Left forelimb (tissue), 1 donor: ENCODE data around the gene FAM83D.
"Not testable (repeated sequence)": the region's sequence is repeated elsewhere in the genome, so short reads cannot be mapped to it uniquely, and the experiment has no call there.

Experiments used
- DNase-seq: peaks from one replicate; pipeline ENCODE4 v3.0.0-alpha.2; 2018; ENCODE audit warnings: low spot score

The FAM83D gene

DNA sequence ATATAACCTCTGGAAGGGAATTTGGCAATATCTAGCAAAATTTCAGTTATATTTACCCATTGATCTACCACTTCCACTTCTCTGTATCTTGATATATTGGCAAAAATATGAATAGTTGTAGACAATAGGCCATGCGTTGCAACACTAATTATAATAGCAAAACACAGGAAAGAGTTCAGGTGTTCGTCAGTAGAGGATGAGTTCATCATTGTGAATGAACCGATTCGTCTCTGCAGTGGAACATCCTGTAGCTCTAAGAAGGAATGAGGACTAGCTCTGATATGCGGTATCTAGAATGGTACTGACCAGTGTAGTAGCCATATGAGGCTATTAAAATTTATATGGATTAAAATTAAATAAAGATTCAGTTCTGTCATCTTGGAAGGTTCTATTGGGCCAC is 8.3 kb downstream of the FAM83D start:
- DNase-seq, result no peak

DNA sequence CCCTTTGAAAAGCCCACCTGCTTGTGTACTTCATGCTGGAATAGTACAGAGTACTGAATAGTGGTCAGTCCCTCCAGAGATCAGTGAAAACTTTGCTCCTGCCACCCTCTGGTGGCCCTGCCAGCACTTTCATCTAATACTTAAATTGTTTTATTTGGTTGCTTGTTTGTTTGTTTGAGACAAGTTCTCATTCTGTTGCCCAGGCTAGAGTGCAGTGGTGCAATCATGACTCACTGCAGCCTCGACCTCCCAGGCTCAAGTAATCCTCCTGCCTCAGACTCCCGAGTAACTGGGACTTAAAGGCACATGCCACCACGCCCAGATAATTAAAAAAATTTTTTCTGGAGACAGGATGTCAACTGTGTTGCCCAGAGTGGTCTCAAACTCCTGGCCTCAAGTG is 9.1 kb downstream of the FAM83D start:
- no peak for DNase-seq

DNA sequence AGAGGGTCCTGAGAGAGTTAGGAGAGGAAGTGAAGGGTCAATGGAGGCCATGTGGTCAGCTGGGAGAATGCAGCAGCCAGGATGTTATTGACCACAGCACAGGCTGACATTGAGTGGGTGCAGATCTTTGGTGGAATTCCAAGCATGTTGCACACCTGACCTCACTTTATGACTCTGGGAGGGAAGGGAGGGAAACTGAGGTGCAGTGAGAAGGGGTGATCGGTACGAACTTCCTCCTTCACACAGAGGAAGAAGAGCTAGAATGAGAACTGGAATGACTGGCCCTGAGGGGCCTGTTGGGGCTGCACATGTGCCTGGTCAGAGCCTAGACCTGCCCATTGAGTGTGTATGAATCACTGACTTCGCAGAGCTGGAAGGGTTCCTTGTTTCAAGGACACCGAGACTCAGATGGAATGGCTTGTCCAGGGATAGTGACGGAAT is 9.8 kb downstream of the FAM83D start:
- no peak for DNase-seq

DNA sequence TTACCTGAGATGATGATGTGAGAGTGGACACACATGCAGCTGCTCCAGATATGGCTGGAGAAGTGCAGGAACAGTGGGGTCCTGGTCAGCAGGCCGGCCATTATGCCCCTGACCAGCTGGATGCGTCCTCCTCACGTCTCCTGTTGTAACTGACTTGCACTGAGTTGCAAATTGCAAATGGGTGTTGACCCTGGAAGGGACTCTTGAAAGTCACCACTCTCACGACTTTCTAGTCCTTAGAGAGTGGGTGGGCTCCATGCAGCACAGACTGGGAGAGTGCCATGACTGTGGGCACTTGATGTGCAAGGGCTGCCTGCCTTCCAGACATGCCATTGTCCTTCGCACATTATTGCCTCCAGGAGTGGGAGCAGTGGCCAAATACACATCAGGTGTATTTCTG is 10.8 kb downstream of the FAM83D start:
- no peak for DNase-seq

DNA sequence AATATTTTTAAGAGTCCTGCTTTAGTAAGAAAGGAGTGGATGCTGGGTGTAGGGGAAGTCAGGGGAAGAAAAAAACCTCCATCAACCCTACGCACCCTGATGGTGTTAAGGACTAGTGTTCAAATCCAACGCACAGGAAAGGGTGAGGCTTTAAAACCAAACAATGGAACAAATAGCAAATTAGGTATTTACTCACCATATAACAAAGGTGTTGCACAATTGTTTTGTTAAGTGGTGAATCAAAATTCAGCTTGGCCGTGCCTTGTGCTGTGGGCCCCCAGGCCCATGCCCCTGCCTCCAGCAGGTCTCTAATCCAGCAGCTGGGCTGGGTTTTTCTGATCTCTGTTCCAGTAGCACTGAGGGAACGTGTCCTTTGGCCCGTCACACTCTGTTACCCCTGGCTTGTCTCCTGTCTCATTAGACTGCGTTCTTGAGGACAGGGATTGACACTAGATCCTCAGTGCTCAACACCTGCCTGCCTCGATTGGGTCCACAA is 11.8 kb downstream of the FAM83D start:
- no peak for DNase-seq

DNA sequence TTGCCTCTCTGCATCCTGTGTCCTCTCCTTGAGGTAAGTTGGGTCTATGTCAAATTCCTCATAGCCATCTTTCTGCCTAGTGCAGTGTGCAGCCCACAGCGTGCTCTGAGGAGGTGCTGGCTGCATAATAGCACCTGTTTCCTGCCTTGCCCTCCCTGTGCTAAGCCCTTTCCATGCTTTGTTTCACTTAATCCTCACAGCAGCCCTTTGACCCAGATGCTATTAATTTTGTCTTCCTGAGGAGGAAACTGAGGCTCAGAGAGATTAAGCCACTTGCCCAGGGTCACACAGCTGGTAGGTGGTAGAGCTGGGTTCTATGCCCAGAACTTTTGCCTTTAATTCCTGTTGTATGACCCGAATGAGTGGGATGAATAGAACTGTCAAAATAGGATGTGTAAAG is 13.5 kb downstream of the FAM83D start:
- DNase-seq, result no peak

DNA sequence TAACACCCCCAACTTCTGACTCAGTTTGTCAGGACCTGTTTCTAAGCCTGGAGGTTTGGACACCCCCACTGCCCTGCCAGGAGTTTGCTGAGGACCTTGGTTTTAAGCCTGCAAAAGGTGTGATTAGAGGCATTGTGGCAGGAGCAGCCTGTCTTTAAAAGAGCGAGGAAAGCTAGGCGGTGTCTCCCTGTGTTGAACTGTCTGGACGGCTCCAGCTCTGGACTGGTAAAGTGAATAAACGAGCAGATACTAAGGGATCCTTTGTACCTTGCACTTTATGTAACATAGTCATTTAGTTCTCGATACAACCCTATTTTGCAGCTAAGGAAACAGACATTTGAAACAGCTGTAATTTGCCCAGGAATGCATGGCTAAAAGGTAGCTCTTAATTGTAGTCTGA is 14.4 kb downstream of the FAM83D start:
- no peak for DNase-seq

DNA sequence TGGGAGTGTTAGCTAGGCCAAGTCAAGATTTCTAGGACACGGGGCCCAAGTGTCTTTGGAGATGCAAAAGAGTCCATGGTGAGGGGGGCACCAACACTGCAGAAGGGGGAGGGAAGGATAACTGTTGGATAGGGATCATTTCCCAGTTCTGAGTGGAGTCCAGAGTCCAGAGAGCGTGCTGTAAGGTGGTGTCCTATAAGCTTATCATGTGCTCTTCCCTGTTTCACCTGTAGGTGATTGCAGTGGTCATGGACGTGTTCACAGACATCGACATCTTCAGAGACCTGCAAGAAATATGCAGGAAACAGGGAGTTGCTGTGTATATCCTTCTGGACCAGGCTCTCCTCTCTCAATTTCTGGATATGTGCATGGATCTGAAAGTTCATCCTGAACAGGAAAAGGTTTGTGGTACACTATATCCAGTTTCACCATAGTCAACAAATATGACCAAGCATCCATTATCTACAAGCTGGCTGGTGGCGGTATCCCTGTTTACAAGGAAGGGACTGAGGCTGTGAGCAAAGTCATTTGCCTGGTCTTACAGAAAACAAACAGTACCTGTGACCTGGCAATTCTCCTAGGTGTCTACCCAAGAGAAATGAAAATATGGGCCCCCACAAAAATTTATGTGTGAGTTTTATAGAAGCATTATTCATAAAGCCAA is 15.6 kb downstream of the FAM83D start:
- DNase-seq, result no peak

DNA sequence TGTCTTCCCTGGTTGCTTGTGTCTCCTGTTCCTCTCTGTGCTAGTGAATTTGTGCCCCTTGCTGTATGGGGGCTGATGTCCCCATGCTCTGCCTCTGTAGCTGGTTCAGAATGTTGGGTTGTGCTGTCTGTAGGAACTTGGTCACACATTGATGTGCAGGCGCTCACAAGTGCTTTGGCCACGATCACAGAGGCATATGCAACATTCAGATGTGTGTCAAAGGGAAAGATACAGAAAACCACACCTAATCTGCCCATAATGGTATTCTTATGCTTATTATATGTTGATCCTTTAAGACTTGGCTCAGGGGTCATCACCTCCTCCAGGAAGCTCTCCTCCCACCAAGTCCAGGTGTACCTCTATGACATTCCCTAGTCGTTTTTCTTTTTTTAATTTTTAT is 18.8 kb downstream of the FAM83D start:
- no peak for DNase-seq

DNA sequence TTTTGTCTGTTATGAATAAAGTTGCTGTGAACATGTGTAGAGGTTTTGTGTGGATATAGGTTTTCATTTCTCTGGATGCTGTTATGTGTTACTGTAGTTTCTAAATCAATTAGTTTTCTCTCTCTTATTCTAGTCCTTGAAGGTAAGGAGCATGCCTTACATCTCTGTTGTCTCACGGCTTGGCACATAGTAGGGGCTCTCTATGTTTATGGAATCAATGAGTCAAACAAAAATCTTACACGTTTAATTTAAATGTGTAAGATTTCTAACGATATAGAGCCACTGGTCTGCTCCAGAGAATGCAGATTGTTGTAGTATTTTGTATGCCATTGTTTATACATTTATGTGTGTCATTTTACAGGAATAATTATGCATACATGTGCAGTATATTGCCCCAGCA is 20.6 kb downstream of the FAM83D start:
- DNase-seq, result no peak

DNA sequence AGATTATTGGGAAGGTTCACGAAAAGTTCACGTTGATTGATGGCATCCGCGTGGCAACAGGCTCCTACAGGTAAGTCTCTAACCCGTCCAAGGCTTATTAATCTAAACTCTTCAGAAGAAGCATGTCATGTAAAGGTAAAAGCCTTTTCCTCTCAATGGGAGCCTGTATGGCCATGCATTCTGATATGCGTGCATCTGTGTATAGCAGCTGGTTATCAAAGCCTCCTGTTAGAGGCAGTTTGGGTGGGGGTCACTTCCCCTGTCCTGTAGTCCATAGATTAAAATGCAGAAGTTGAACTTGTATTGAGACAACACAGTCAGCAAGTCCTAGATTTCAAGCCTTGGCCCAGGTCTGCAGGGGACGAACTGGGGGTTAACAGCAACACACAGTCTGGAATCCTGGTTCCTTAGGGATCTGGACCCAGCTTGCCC is 21.7 kb downstream of the FAM83D start:
- no peak for DNase-seq

DNA sequence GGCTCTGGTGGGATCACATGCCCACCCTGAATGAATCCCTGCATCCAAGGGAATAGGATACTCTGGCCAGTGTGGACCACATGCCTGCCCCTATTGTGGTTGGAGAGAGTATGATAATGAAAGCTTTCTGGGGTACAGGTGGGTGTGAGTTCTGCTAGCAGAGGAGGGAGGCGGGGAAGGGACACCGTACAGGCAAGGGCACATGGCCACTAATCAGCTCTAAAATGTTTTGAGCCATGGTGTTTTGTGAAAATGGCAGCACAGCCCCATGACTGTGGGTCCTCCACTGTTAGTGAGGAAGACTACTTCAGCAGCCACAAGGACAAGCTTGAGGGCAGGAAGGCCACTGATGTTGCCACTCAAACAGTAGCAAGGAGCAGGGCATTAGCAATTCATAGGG is 24.0 kb downstream of the FAM83D start:
- no peak for DNase-seq

DNA sequence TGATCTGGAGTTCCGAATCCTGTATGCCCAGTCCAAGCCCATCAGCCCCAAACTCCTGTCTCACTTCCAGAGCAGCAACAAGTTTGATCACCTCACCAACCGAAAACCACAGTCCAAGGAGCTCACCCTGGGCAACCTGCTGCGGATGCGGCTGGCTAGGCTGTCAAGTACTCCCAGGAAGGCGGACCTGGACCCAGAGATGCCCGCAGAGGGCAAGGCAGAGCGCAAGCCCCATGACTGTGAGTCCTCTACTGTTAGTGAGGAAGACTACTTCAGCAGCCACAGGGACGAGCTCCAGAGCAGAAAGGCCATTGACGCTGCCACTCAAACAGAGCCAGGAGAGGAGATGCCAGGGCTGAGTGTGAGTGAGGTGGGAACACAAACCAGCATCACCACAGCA is 25.4 kb downstream of the FAM83D start:
- DNase-seq, result no peak

DNA sequence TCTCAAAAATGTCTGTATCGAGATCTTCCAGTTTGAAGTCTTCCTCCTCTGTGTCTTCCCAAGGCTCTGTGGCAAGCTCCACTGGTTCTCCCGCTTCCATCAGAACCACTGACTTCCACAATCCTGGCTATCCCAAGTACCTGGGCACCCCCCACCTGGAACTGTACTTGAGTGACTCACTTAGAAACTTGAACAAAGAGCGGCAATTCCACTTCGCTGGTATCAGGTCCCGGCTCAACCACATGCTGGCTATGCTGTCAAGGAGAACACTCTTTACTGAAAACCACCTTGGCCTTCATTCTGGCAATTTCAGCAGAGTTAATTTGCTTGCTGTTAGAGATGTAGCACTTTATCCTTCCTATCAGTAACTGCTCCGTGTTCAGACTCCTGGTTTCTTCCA is 25.9 kb downstream of the FAM83D start:
- no peak for DNase-seq

DNA sequence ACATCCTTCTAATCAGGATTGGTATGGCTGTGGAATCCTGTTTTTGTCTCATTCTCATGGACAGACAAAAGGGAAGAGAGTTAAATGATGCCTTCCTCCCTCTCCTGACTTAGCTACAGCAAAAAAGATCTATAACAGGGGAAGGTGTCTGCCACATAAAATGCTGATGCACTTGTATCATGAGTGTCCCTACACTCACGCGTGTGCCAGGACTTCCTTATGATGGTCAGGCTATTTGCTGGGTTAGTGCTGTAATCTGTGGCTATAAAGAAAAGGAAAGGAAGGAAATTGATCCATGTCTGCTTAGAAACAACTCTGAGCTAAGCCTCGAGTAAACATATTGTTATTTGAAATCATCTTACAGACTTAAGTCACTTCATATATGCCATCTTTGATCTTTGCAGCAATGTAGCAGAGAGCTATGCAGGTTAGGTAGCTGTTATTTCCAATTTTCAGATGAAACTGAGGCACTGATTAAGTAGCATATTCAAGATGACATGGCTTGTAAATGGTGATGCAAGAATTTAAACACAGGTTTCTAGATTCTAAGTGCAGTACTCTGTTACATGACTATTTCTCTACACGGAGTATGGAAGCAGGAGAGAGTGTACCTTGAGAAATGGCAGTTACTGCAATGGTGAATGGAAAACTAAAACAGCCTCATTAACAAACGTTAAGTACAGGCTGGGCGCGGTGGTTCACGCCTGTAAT is 27.6 kb downstream of the FAM83D start:
- no peak for DNase-seq

DNA sequence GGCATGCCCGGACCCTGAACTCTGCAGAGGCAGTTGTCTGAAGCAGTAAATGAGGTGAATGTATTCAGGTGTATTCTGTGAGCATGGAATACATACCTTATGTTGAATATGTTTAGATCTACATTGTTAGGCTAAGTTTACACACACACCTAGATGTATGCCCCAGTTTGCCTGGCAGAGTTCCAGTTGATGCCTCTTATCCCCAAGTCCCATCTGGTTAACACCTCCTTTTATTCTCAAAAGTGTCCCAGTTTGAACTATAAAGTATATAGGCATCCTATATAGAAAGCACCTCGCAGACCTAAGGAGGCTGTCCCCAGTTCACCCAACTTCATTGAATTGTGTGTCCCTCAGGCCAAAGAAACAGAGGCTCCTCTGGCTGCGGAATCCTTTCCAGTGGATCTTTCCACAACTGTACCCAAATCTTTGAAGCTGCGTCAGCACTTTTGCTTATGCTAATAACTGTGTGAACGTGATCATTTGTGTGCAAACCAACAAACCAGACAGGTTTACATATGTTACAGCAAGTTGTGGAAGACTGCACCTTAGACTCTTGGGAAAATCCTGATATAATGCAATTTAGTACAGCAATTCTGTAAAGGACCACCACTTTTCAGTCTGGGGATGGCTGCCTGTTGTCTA is 31.1 kb downstream of the FAM83D start:
- no peak for DNase-seq

DNA sequence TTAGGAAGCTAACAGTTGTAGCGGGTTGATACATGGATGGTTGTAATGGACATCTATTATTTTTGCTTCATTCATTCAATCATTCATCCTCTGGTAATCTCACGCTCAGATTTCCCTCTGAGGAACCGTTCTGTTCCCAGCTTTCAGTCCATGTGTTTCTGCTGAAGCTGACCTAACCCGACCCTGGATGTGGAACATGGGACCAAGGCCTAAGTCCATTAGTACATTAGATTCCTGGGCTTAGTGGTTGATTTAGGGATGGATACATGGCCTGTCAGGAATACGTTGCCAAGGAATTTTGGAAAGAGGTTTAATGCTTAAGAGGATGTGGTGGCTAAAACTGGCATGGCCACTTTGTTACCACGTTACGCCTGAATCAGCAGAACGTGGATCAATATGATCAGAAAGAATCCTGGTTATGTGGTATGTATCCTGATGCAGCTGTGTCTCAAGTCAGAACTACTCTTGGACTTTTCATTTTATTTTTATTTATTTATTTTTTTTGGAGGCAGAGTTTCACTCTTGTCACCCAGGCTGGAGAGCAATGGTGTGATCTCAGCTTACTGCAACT is 31.8 kb downstream of the FAM83D start:
- no peak for DNase-seq

DNA sequence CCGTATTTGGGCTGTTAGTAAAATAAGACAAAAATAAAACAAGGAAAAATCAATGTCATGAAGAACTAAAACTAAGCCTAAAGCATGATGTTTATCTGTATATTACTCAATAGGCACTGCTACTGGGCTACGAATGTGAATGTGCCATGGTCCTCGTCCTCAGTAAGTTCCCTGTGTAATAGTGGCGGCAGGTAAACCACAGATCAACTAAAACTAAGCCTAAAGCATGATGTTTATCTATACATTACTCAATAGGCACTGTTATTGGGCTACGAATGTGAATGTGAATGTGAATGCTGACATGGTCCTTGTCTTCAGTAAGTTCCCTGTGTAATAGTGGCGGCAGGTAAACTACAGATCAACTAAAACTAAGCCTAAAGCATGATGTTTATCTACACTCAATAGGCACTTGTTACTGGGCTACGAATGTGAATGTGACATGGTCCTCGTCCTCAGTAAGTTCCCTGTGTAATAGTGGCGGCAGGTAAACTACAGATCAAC is 34.0 kb downstream of the FAM83D start:
- DNase-seq, result not testable (repeated sequence)

DNA sequence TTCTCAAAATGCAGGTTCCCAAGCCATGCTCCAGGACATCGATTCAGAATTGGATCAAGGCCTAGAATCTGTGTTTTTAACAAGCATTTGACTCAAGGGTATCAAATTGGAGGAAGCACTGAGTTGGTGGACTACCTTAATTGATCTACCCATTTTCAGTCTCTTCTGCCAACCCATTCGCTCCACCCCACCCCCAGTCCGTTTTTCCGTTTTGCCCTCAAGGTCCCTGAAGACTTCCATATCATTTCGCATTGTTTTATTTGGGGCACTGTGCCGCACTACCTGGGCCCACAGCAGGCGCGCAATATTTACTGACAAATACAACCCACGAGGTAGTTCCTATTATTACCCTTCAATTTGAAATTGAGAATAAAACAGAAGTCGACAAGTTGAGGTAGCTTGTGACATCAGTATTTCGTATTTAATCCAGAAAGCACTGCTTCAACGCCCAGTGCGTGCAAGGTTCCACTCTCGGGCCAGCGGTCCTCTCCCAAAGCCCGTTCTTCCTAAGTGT is 35.4 kb downstream of the FAM83D start:
- DNase-seq, result no peak

DNA sequence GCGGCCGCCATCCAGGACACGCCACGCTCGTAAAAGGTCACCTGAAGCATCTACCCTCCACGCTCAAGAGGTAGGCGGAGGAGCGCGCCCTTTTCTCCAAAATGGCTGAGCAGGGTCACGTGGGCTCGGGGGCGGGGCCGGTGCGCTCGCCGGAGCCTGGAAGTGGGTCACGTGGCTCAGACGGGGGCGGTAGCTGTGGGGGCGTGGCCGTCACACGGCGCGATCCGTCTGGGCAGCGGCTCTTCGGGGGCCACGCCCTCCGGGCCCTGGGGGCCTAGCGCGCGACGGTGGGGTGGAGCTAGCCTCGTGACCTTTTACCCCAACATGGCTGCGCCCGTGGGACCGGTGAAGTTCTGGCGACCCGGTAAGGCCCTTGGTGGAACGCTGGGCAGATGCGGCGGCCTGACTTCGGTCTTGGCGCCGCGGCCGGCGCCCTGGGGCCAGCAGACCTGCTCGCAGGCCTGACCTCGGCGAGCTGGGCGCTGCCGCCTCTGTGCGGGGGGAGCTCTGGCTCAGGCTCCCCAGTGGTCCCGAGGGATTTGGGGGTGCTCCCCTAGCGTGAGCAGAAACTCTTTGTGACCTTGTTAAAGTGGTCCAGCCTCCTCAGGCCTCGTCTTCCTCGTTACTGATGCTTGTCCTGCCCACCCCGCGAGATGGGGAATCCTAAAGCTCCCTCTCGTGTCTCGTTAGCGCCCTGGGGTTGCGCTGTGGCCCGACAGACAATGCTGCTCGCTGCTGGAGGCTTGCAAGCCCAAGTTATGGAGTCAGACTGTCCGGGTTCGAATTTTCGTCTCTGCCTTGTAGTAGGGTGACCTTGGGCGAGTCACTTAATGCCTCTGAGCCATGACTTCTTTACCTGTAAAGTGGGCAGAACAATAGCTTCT is 36.1 kb downstream of the FAM83D start, which contains the start of gene DHX35:
TSS of gene DHX35 (plus strand) at position 301 of the 884 bp plus-strand sequence. CDS start at position 325, 24 bp downstream.
- DNase-seq, result peak; percentile 99

DNA sequence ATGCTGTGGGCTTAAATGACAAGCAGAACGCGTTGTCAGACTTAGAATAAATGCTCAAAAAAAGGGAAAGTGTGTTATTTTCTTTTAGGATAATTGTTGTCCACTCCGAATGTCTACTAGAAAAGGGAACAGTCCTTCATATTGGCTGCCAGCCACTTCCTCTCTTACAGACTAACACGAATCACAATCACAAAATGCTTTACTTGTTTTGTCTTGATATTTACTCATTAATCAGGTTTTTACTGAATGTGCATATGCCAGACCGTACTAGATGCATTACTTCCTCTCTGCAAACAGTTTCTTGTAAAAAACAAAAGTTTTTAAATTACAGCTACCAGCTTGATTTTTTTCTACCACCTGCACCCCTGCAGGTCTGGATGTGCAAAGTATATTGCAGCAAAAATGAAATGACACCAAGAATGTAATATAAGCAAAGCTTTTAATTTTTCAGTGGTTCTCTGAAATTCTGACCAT is 36.7 kb downstream of the FAM83D start:
- no peak for DNase-seq
